DOHH2 (cell line): ENCODE results near the gene NUP35.

Source experiments
- H3F3A ChIP-seq: fragments of 200-600 bp; sonication (generic), shearing (Covaris generic); 2 replicates; pipeline ENCODE4 v1.6.0; 2016; ENCODE audit warnings: antibody characterized with exemption, mild to moderate bottlenecking; ENCODE audit not compliant: control insufficient read depth, insufficient read depth
- H3K27ac ChIP-seq: fragments of 200-600 bp; sonication (generic); 2 replicates; pipeline ENCODE4 v1.5.1; 2014; ENCODE audit warnings: low read depth, mild to moderate bottlenecking, low read length, moderate library complexity
- H3K27me3 ChIP-seq: fragments of 200-600 bp; sonication (generic); 2 replicates; pipeline ENCODE4 v1.6.1; 2014; ENCODE audit warnings: mild to moderate bottlenecking, low read length, mixed read lengths; ENCODE audit not compliant: control insufficient read depth
- H3K36me3 ChIP-seq: fragments of 200-600 bp; sonication (generic); 2 replicates; pipeline ENCODE4 v1.6.1; 2014; ENCODE audit warnings: mild to moderate bottlenecking, low read length, moderate library complexity, mixed read lengths; ENCODE audit not compliant: control insufficient read depth
- H3K4me1 ChIP-seq: fragments of 200-600 bp; sonication (generic); 2 replicates; pipeline ENCODE4 v1.6.1; 2014; ENCODE audit warnings: mild to moderate bottlenecking, low read length, mixed read lengths; ENCODE audit not compliant: control insufficient read depth
- H3K4me2 ChIP-seq: fragments of 200-600 bp; sonication (generic); 2 replicates; pipeline ENCODE4 v1.6.0; 2014; ENCODE audit warnings: mild to moderate bottlenecking, low read length, moderate library complexity
- H3K4me3 ChIP-seq: fragments of 200-600 bp; sonication (generic); 2 replicates; pipeline ENCODE4 v1.5.1; 2014; ENCODE audit warnings: mild to moderate bottlenecking, low read length, mixed read lengths
- H3K79me2 ChIP-seq: fragments of 200-600 bp; sonication (generic); 2 replicates; pipeline ENCODE4 v1.6.1; 2014; ENCODE audit warnings: mild to moderate bottlenecking, low read length, mixed read lengths; ENCODE audit not compliant: control insufficient read depth
- H3K9me2 ChIP-seq: fragments of 200-600 bp; sonication (generic); replicated peaks from 2 replicates; pipeline ENCODE4 v1.6.1; 2014; ENCODE audit warnings: mild to moderate bottlenecking, low read length, mixed read lengths; ENCODE audit not compliant: control insufficient read depth
- H3K9me3 ChIP-seq: fragments of 200-600 bp; sonication (generic); 2 replicates; pipeline ENCODE4 v1.6.1; 2014; ENCODE audit warnings: antibody characterized with exemption, low read length, mixed read lengths; ENCODE audit not compliant: control insufficient read depth, insufficient read depth
- H4K20me1 ChIP-seq: fragments of 200-600 bp; sonication (generic); 2 replicates; pipeline ENCODE4 v1.6.0; 2014; ENCODE audit warnings: low read depth, mild to moderate bottlenecking, antibody characterized with exemption, low read length, moderate library complexity; ENCODE audit not compliant: control insufficient read depth, insufficient read depth
- CTCF ChIP-seq: fragments of 200-600 bp; sonication (generic); IDR thresholded peaks from one replicate; pipeline ENCODE4 v1.5.1; 2014; ENCODE audit warnings: antibody characterized with exemption, mild to moderate bottlenecking, low read depth, low read length; ENCODE audit not compliant: poor library complexity, severe bottlenecking
- EZH2phosphoT487 ChIP-seq: fragments of 200-600 bp; sonication (generic); IDR thresholded peaks from 2 replicates; pipeline ENCODE4 v1.6.1; 2017; ENCODE audit warnings: borderline replicate concordance, mild to moderate bottlenecking, antibody characterized with exemption, low read length, moderate library complexity, mixed read lengths

NUP35 gene

DNA sequence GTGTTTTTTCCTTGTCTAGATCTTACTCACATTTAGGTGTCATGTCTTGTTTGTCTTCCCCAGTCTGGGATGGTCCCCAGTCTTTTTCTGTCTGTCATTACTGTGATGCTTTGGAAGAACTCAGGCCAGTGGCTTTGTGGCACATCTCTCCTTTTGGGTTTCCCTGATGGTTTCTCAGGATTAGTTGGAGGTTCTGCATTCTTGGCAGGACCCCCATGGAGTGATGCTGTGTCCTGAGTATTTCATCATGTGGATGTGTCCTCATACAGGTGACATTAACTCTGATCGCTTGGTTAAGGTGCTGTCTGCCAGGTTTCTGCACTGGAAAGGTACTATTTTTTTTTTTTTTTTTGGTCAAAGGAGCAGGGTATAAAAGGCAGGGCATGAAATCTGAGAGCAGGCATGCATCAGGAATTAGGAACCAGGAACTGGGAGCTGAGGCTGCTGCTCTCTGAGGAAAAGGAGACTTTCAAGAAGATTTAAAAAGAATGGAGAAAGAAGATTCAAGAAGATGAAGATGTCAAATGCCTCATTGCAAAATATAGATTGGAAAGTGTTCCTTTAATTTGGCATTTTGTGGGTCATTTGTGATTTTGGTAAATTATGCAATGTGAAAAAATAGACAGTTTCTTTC lies 85.3 kb downstream of the NUP35 start:
- no peak for TF ChIP-seq EZH2phosphoT487
- no peak for TF ChIP-seq CTCF
- Histone ChIP-seq H3K36me3 (no peaks in the 10 kb centered on the region), H3K9me3 (no peaks in the 10 kb centered on the region), H3K27ac (no peak overlapping the region), H3K9me2 (no peaks in the 10 kb centered on the region), H3F3A (no peaks in the 10 kb centered on the region), H3K4me1 (no peaks in the 10 kb centered on the region), H4K20me1 (no peaks in the 10 kb centered on the region), H3K4me3 (no peak overlapping the region), H3K27me3 (no peaks in the 10 kb centered on the region), H3K4me2 (no peak overlapping the region), H3K79me2 (no peaks in the 10 kb centered on the region)
